Mesendoderm (in vitro differentiated cells): ENCODE data around the gene MS4A4E.
"Not testable (repeated sequence)": the region's sequence is repeated elsewhere in the genome, so short reads cannot be mapped to it uniquely, and the experiment has no call there.

Source experiments
- DNase-seq: peaks from one replicate; pipeline ENCODE4 v3.0.0; 2013
- H2AK5ac ChIP-seq: 2 replicates; pipeline ENCODE4 v1.6.1; 2013; ENCODE audit warnings: low read length, inconsistent platforms
- H2BK120ac ChIP-seq: 2 replicates; pipeline ENCODE4 v1.6.1; 2013; ENCODE audit warnings: low read depth, mild to moderate bottlenecking, low read length, moderate library complexity, mixed read lengths
- H2BK15ac ChIP-seq: replicated peaks from 2 replicates; pipeline ENCODE4 v1.6.1; 2013; ENCODE audit warnings: low read depth, mild to moderate bottlenecking, moderate library complexity
- H2BK5ac ChIP-seq: 2 replicates; pipeline ENCODE4 v1.6.1; 2013; ENCODE audit warnings: low read length, inconsistent platforms
- H3K18ac ChIP-seq: 2 replicates; pipeline ENCODE4 v1.6.1; 2013; ENCODE audit warnings: mild to moderate bottlenecking, low read length, mixed read lengths
- H3K23ac ChIP-seq: one replicate; pipeline ENCODE4 v1.6.1; 2013; ENCODE audit warnings: low read length
- H3K27ac ChIP-seq: 2 replicates; pipeline ENCODE4 v1.5.1; 2013; ENCODE audit warnings: low read depth, mild to moderate bottlenecking, inconsistent platforms, low read length, moderate library complexity
- H3K27me3 ChIP-seq: 2 replicates; pipeline ENCODE4 v1.6.1; 2013; ENCODE audit warnings: low read length, control low read depth, mild to moderate bottlenecking, inconsistent platforms; ENCODE audit not compliant: insufficient read depth, poor library complexity
- H3K36me3 ChIP-seq: 2 replicates; pipeline ENCODE4 v1.6.1; 2013; ENCODE audit warnings: low read length, inconsistent platforms; ENCODE audit not compliant: control insufficient read depth, insufficient read depth
- H3K4ac ChIP-seq: one replicate; pipeline ENCODE4 v1.6.1; 2013; ENCODE audit warnings: low read depth, mild to moderate bottlenecking, low read length, moderate library complexity
- H3K4me1 ChIP-seq: 2 replicates; pipeline ENCODE4 v1.6.1; 2013; ENCODE audit warnings: low read depth, low read length, inconsistent platforms; ENCODE audit not compliant: control insufficient read depth
- H3K4me2 ChIP-seq: 2 replicates; pipeline ENCODE4 v1.6.1; 2013; ENCODE audit warnings: low read length
- H3K4me3 ChIP-seq: 2 replicates; pipeline ENCODE4 v1.5.1; 2013; ENCODE audit warnings: mild to moderate bottlenecking, low read length
- H3K56ac ChIP-seq: one replicate; pipeline ENCODE4 v1.6.1; 2013; ENCODE audit warnings: low read length
- H3K79me1 ChIP-seq: 2 replicates; pipeline ENCODE4 v1.6.1; 2013; ENCODE audit warnings: low read length, inconsistent platforms
- H3K79me2 ChIP-seq: 2 replicates; pipeline ENCODE4 v1.6.1; 2013; ENCODE audit warnings: mild to moderate bottlenecking, low read length; ENCODE audit not compliant: control insufficient read depth, insufficient read depth
- H3K9ac ChIP-seq: 2 replicates; pipeline ENCODE4 v1.6.1; 2013; ENCODE audit warnings: low read length, inconsistent platforms
- H4K5ac ChIP-seq: one replicate; pipeline ENCODE4 v1.6.1; 2013; ENCODE audit warnings: low read length
- H4K8ac ChIP-seq: one replicate; pipeline ENCODE4 v1.6.1; 2013; ENCODE audit warnings: low read depth, mild to moderate bottlenecking, control low read depth, low read length, moderate library complexity
- WGBS: extraction: QIAGEN DNeasy Blood & Tissue Kit; methylation state at CpG from one replicate; pipeline ENCODE4 v1.1.7; 2013; ENCODE audit warnings: low lambda C conversion rate, missing lambda C conversion rate; ENCODE audit not compliant: insufficient coverage; ENCODE audit errors: extremely low coverage; 5-methylcytosine and 5-hydroxymethylcytosine counted together

MS4A4E gene

DNA sequence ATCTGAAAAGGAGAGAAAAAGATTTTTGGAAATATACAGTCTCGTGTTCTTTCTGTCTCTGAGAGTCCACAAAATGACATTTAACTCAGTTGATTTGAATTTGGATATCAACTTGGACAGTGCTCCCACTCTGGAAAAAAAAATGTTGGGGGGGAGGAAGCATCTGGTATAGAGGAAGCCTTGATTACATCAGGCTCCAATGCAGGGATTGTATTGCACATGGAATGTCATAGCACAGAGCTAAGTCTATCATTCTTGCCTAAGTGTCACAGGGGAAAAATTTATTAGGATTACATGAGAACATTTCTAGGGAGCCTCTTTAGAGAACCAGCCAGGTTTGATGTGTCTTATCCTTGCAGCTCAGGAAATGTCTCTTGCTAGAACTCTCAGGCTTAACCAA is 83.1 kb downstream of the MS4A4E start:
- Histone ChIP-seq H3K79me1 (no peaks in the 10 kb centered on the region), H3K23ac (no peak overlapping the region), H2BK15ac (no peak overlapping the region), H3K36me3 (no peaks in the 10 kb centered on the region), H3K4ac (no peak overlapping the region), H3K4me3 (no peak overlapping the region), H2AK5ac (no peak overlapping the region), H3K79me2 (no peaks in the 10 kb centered on the region), H4K5ac (no peak overlapping the region), H2BK120ac (no peak overlapping the region), H4K8ac (no peak overlapping the region), H2BK5ac (no peak overlapping the region), H3K4me2 (no peak overlapping the region), H3K27ac (no peak overlapping the region), H3K9ac (no peak overlapping the region), H3K56ac (no peak overlapping the region), H3K4me1 (no peaks in the 10 kb centered on the region), H3K27me3 (no peaks in the 10 kb centered on the region), H3K18ac (no peak overlapping the region)
- no CpG with 5 or more reads among the region's 1 CpG for WGBS
- no peak for DNase-seq

DNA sequence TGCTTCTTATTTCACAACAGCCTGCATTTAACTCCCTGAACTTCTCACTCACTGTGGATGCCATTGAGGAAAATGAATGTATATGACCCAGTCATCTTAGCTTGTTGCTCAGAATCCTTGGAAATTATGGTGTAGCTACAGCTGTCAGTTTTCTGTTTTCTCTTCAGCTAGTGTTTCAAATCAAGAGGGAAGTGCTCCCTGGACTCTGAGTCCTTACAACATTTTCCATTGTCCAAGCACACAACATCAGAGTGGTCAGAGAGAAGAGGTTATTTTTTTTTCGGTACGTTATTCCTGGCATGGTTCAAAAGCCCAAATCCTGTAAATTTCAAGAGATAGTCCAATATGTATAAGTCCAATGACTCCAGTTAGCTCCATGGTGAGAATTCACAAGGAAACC is 83.7 kb downstream of the MS4A4E start:
- Histone ChIP-seq H4K8ac (no peak overlapping the region), H3K4ac (no peak overlapping the region), H3K36me3 (no peaks in the 10 kb centered on the region), H3K4me1 (no peaks in the 10 kb centered on the region), H3K18ac (no peak overlapping the region), H3K56ac (no peak overlapping the region), H2BK120ac (no peak overlapping the region), H3K4me2 (no peak overlapping the region), H3K79me1 (no peaks in the 10 kb centered on the region), H3K9ac (no peak overlapping the region), H3K23ac (no peak overlapping the region), H3K27ac (no peak overlapping the region), H3K27me3 (no peaks in the 10 kb centered on the region), H3K79me2 (no peaks in the 10 kb centered on the region), H4K5ac (no peak overlapping the region), H3K4me3 (no peak overlapping the region), H2BK15ac (no peak overlapping the region), H2AK5ac (no peak overlapping the region), H2BK5ac (no peak overlapping the region)
- no peak for DNase-seq
- WGBS, result no CpG with 5 or more reads among the region's 2 CpGs

DNA sequence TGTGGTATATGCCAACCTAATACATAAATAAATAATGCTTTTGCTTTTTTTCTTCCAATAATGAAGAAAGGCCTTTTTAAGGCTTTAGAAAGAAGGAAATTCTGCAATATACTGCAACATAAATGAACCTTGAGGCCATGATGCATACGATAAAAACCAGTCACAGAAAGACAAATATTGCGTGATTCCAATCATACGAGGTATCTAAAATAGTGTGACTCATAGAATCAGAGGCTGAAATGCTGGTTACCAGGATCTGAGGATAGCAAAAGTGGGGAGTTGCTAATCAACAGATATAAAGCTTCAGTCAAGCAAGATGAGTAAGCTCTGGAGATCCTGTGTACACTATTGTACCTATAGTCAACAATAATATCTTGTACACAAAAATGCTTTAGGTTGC is 84.3 kb downstream of the MS4A4E start:
- no CpG with 5 or more reads among the region's 3 CpGs for WGBS
- no peaks in the 10 kb centered on the region for H3K79me1 ChIP-seq
- no peak overlapping the region for H3K4ac ChIP-seq
- no peak overlapping the region for H4K5ac ChIP-seq
- no peak overlapping the region for H3K4me2 ChIP-seq
- H2BK5ac ChIP-seq, result no peak overlapping the region
- no peak overlapping the region for H3K9ac ChIP-seq
- H3K27ac ChIP-seq, result no peak overlapping the region
- no peak overlapping the region for H3K4me3 ChIP-seq
- H2BK15ac ChIP-seq, result no peak overlapping the region
- no peak overlapping the region for H3K23ac ChIP-seq
- no peaks in the 10 kb centered on the region for H3K36me3 ChIP-seq
- no peak overlapping the region for H4K8ac ChIP-seq
- no peaks in the 10 kb centered on the region for H3K4me1 ChIP-seq
- H2BK120ac ChIP-seq, result no peak overlapping the region
- no peak for DNase-seq
- H3K18ac ChIP-seq, result no peak overlapping the region
- no peak overlapping the region for H3K56ac ChIP-seq
- no peaks in the 10 kb centered on the region for H3K79me2 ChIP-seq
- H3K27me3 ChIP-seq, result no peaks in the 10 kb centered on the region
- no peak overlapping the region for H2AK5ac ChIP-seq

DNA sequence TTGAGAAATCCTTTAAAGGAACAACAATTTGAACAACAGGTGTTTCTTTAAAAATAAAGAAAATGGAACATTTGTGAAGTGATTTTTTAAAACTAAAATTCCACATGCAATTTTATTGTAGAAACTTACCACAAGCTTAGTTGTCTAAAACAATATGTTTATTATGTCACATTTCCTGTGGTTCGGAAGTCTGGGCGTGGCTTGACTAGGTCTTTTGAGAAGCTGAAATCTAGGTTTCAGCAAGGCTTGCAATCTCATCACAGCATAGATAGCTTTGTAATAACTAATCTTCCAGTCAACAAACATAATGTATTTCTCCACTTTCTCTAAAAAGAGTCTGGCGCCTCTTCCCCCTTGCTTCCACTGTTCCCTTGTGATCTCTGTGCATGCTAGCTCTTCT is 87.0 kb downstream of the MS4A4E start:
- H3K56ac ChIP-seq, result no peak overlapping the region

DNA sequence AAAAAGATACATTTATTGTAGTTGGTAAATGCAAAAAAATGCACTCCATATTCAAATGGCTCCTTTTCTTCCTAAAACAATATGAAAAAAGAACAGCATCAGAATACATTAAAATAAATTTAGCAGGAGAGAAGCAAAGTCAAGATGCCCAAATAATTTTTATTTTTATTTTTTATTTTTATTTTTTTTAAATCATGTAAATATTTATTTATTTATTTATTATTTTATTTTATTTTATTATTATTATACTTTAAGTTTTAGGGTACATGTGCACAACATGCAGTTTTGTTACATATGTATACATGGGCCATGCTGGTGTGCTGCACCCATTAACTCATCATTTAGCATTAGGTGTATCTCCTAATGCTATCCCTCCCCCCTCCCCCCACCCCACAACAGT is 90.2 kb downstream of the MS4A4E start:
- H3K56ac ChIP-seq, H3K23ac ChIP-seq, DNase-seq, H3K18ac ChIP-seq, H2BK5ac ChIP-seq, H3K4me1 ChIP-seq, H3K27ac ChIP-seq, H2BK15ac ChIP-seq, H4K8ac ChIP-seq, H3K4me2 ChIP-seq, H3K27me3 ChIP-seq, H2AK5ac ChIP-seq, H3K36me3 ChIP-seq, H4K5ac ChIP-seq, H3K9ac ChIP-seq, H3K79me2 ChIP-seq, H3K4ac ChIP-seq, H3K4me3 ChIP-seq, H2BK120ac ChIP-seq, H3K79me1 ChIP-seq: not testable (repeated sequence)

More for the DNA sequence above, 87.0 kb downstream of the MS4A4E start:
- Histone ChIP-seq H2BK5ac (no peak overlapping the region), H3K79me1 (no peaks in the 10 kb centered on the region), H2BK120ac (no peak overlapping the region), H3K4me3 (no peak overlapping the region), H3K23ac (no peak overlapping the region), H3K27me3 (no peaks in the 10 kb centered on the region), H3K36me3 (no peaks in the 10 kb centered on the region), H4K8ac (no peak overlapping the region), H4K5ac (no peak overlapping the region), H3K9ac (no peak overlapping the region), H3K4ac (no peak overlapping the region), H3K27ac (no peak overlapping the region), H3K4me2 (no peak overlapping the region), H2BK15ac (no peak overlapping the region), H2AK5ac (no peak overlapping the region), H3K18ac (no peak overlapping the region), H3K79me2 (no peaks in the 10 kb centered on the region), H3K4me1 (no peaks in the 10 kb centered on the region)
- WGBS, result no CpG with 5 or more reads among the region's 3 CpGs
- peak; percentile 1 for DNase-seq

DNA sequence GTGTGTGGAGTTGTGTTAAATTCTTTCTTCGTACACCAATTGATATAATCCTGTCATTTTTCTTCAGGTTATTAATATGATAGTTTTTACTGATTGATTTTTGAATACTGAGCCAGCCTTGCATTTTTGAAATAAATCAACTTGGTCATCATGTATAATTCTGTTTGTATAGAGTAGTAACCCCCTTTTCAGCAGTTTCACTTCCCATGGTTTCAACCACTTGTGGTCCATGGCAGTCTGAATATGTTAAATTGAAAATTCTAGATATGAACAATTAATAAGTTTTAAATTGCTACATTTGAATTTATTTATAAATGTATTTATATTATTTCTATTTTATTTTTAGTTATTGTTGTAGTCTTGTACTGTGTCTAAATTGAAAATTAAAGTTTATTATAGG is 92.7 kb downstream of the MS4A4E start:
- Histone ChIP-seq H2BK120ac (no peak overlapping the region), H3K18ac (no peak overlapping the region), H3K4me2 (no peak overlapping the region), H3K4me1 (no peaks in the 10 kb centered on the region), H3K36me3 (no peaks in the 10 kb centered on the region), H3K27me3 (no peaks in the 10 kb centered on the region), H2BK5ac (no peak overlapping the region), H3K4ac (no peak overlapping the region), H3K4me3 (no peak overlapping the region), H3K23ac (no peak overlapping the region), H2AK5ac (no peak overlapping the region), H3K27ac (no peak overlapping the region), H3K9ac (no peak overlapping the region), H3K56ac (no peak overlapping the region), H4K8ac (no peak overlapping the region), H4K5ac (no peak overlapping the region), H3K79me2 (no peaks in the 10 kb centered on the region), H3K79me1 (no peaks in the 10 kb centered on the region), H2BK15ac (no peak overlapping the region)
- no CpG with 5 or more reads among the region's 1 CpG for WGBS
- no peak for DNase-seq
